HepG2 (cell line): ENCODE results near the gene OLFM2. TPM values are rescaled to one million over a fixed set of nuclear protein-coding genes. Genes with fewer than 3 reads are reported as not detected.

Experiments used
- DNMT1 ChIP-seq: sonication (generic); formaldehyde crosslinking; IDR thresholded peaks from 2 replicates; pipeline ENCODE4 v1.5.1; 2020; ENCODE audit warnings: mild to moderate bottlenecking, missing genetic modification reagents
- E2F2 ChIP-seq: sonication (generic); formaldehyde crosslinking; IDR thresholded peaks from 2 replicates; pipeline ENCODE4 v1.4.0; 2020; ENCODE audit warnings: missing genetic modification reagents, borderline replicate concordance
- FOXA1 ChIP-seq, 2 experiments: fragments of 450-650 bp in 1 of 2; sonication (generic) in 1 of 2; formaldehyde crosslinking in 1 of 2; IDR thresholded peaks; 2 replicates each; pipeline versions ENCODE4 v1.4.0 to v1.6.1; 2016 to 2020; ENCODE audit warnings: missing genetic modification reagents in 1 of 2
- FOXA3 ChIP-seq: IDR thresholded peaks from 2 replicates; pipeline ENCODE4 v1.6.1; 2016; ENCODE audit warnings: missing genetic modification reagents, missing compliant biosample characterization
- HDAC6 ChIP-seq: fragments of 200-600 bp; sonication (generic); IDR thresholded peaks from 2 replicates; pipeline ENCODE4 v1.7.0; 2017; ENCODE audit warnings: mild to moderate bottlenecking, antibody characterized with exemption, low read length, low read depth
- MTA3 ChIP-seq: sonication (generic); formaldehyde crosslinking; IDR thresholded peaks from 2 replicates; pipeline ENCODE4 v1.4.0; 2020; ENCODE audit warnings: missing genetic modification reagents
- PBX3 ChIP-seq: sonication (generic); formaldehyde crosslinking; IDR thresholded peaks from 2 replicates; pipeline ENCODE4 v1.8.1; 2023; ENCODE audit warnings: missing genetic modification reagents, inconsistent platforms, borderline replicate concordance
- SIX4 ChIP-seq: sonication (generic); formaldehyde crosslinking; IDR thresholded peaks from 2 replicates; pipeline ENCODE4 v1.4.0; 2020; ENCODE audit warnings: missing genetic modification reagents
- TBX3 ChIP-seq: fragments of 450-650 bp; IDR thresholded peaks from 2 replicates; pipeline ENCODE4 v1.6.1; 2017; ENCODE audit warnings: antibody characterized with exemption, mild to moderate bottlenecking, inconsistent platforms, borderline replicate concordance
- ZEB1 ChIP-seq: IDR thresholded peaks from 2 replicates; pipeline ENCODE4 v1.6.1; 2012; ENCODE audit warnings: mild to moderate bottlenecking, low read depth, inconsistent platforms; ENCODE audit not compliant: insufficient replicate concordance
- ZFP82 ChIP-seq: sonication (generic); formaldehyde crosslinking; IDR thresholded peaks from 2 replicates; pipeline ENCODE4 v1.5.1; 2020; ENCODE audit warnings: mild to moderate bottlenecking, missing genetic modification reagents, borderline replicate concordance
- ZNF382 ChIP-seq: sonication (generic); formaldehyde crosslinking; IDR thresholded peaks from 2 replicates; pipeline ENCODE4 v1.5.0; 2020; ENCODE audit warnings: missing genetic modification reagents, mild to moderate bottlenecking, borderline replicate concordance
- ZNF614 ChIP-seq: IDR thresholded peaks from 2 replicates; pipeline ENCODE4 v1.6.1; 2018; ENCODE audit warnings: missing biosample characterization, missing genetic modification reagents, inconsistent platforms, borderline replicate concordance
- ZNF678 ChIP-seq: sonication (generic); formaldehyde crosslinking; IDR thresholded peaks from 2 replicates; pipeline ENCODE4 v1.4.0; 2020; ENCODE audit warnings: mild to moderate bottlenecking, missing genetic modification reagents
- ZNF747 ChIP-seq: sonication (generic); formaldehyde crosslinking; IDR thresholded peaks from 2 replicates; pipeline ENCODE4 v1.8.1; 2023; ENCODE audit warnings: missing genetic modification reagents, mild to moderate bottlenecking, borderline replicate concordance
- polyA plus RNA-seq, 8 experiments: library from polyadenylated mRNA; depleted of rRNA in 3 of 8; stranded (reverse) in 7 of 8; unstranded in 1 of 8; fragments of >200 nt; fragmentation: Illumina TruSeq in 4 of 8; extraction: Trizol in 4 of 8; gene quantifications; 2 replicates each; pipeline versions ENCODE4 v1.2.1 to v1.2.3, GENCODE V29; 2011 to 2016; ENCODE audit warnings: low read depth in 4 of 8, missing spikeins in 1 of 8, mixed read lengths in 1 of 8; ENCODE audit not compliant: insufficient read depth in 1 of 8
- total RNA-seq, 5 experiments: library from RNA; depleted of rRNA; stranded (reverse); fragments of >200 nt; fragmentation: Illumina TruSeq; extraction: Trizol; gene quantifications; 2 replicates each; pipeline ENCODE4 v1.2.3, GENCODE V29; 2016; ENCODE audit warnings: low read depth in 1 of 5
- TF ChIP-seq, protein P1 (sequence below): IDR thresholded peaks from 2 replicates; pipeline ENCODE4 v1.6.1; 2016; ENCODE audit warnings: low read depth, control low read depth
- TF ChIP-seq, protein P2 (sequence below): sonication (generic); formaldehyde crosslinking; IDR thresholded peaks from 2 replicates; pipeline ENCODE4 v1.5.1; 2020; ENCODE audit warnings: mild to moderate bottlenecking, missing genetic modification reagents, borderline replicate concordance
- TF ChIP-seq, protein P3 (sequence below): sonication (generic); formaldehyde crosslinking; IDR thresholded peaks from 2 replicates; pipeline ENCODE4 v1.5.0; 2020; ENCODE audit warnings: missing genetic modification reagents
- TF ChIP-seq, protein P4 (sequence below): sonication (generic); formaldehyde crosslinking; IDR thresholded peaks from 2 replicates; pipeline ENCODE4 v1.4.0; 2020; ENCODE audit warnings: missing genetic modification reagents

The OLFM2 gene
- total and polyA plus RNA-seq, 2 of the 13 experiments (the other 11 are each of a cell fraction or from before 2014, with no cell fraction given), result 0.20 to 0.51 TPM

DNA sequence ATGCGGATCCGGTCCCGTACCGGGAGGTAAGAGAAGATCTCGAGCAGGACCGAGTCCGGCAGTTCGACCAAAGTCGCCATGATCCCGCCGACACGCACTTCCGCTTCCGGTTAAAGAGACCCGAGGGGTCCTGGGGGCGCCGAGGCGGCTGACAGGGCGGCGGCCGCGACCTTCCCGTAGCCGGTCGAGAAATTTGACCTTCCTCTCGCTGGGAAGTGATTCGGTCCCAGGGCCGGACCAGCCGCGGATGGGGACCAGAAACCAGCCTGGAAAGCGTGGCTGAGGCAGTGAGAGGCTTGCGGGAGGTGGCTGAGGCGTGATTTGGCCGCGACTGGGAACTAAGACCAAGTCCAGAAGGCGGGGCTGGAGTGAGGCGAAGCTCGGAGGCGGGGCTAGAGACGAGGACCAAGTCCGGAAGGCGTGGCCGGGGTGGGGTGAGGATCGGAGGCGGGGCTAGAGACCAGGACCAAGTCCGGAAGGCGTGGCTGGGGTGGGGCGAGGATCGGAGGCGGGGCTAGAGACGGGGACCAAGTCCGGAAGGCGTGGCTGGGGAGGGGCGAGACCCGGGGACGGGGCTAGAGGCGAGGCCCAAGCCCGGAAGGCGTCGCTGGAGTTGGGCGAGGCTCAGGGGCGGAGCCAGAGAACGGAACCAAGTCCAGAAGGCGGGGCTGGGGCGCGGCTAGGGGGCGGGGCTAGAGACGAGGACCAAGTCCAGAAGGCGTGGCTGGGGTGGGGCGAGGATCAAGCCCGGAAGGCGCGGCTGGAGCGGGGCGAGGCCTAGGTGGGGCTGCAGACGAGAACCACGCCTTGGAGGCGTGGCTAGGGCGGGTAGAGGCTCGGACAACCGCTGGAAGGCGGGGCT lies 117.3 kb downstream of the OLFM2 start, which contains the start of gene FBXL12 (continued):
- TF ChIP-seq, protein P1, sequence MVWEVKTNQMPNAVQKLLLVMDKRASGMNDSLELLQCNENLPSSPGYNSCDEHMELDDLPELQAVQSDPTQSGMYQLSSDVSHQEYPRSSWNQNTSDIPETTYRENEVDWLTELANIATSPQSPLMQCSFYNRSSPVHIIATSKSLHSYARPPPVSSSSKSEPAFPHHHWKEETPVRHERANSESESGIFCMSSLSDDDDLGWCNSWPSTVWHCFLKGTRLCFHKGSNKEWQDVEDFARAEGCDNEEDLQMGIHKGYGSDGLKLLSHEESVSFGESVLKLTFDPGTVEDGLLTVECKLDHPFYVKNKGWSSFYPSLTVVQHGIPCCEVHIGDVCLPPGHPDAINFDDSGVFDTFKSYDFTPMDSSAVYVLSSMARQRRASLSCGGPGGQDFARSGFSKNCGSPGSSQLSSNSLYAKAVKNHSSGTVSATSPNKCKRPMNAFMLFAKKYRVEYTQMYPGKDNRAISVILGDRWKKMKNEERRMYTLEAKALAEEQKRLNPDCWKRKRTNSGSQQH (CRISPR knock-in tag), result no peak; the same call in 1 of the 2 replicates
- TF ChIP-seq, protein P2, sequence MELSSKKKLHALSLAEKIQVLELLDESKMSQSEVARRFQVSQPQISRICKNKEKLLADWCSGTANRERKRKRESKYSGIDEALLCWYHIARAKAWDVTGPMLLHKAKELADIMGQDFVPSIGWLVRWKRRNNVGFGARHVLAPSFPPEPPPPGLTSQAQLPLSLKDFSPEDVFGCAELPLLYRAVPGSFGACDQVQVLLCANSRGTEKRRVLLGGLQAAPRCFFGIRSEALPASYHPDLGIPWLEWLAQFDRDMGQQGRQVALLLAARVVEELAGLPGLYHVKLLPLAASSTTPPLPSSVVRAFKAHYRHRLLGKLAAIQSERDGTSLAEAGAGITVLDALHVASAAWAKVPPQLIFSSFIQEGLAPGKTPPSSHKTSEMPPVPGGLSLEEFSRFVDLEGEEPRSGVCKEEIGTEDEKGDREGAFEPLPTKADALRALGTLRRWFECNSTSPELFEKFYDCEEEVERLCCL, result no peak
- TF ChIP-seq PBX3 (CRISPR knock-in tag) (no peak), MTA3 (no peak), HDAC6 (no peak), ZNF614 (CRISPR knock-in tag) (0 out of 2 replicates have a peak, but pooled peaks have one; percentile 23), ZNF747 (CRISPR knock-in tag) (peak; percentile 66; the same call in 1 of the 2 replicates), ZNF678 (no peak), ZEB1 (peak; percentile 51), SIX4 (CRISPR knock-in tag) (no peak; the same call in 1 of the 2 replicates), ZFP82 (no peak), FOXA1 (IDR thresholded peaks at IDR 0.05) (no peak), FOXA1 (CRISPR knock-in tag; IDR thresholded peaks at IDR 0.05) (0 out of 2 replicates have a peak, but pooled peaks have one; percentile 4), TBX3 (no peak), E2F2 (CRISPR knock-in tag) (no peak), ZNF382 (no peak), FOXA3 (CRISPR knock-in tag) (no peak; the same call in 1 of the 2 replicates), DNMT1 (CRISPR knock-in tag) (no peak; the same call in 1 of the 2 replicates)
- TF ChIP-seq, protein P3, sequence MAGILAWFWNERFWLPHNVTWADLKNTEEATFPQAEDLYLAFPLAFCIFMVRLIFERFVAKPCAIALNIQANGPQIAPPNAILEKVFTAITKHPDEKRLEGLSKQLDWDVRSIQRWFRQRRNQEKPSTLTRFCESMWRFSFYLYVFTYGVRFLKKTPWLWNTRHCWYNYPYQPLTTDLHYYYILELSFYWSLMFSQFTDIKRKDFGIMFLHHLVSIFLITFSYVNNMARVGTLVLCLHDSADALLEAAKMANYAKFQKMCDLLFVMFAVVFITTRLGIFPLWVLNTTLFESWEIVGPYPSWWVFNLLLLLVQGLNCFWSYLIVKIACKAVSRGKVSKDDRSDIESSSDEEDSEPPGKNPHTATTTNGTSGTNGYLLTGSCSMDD (CRISPR knock-in tag), result no peak
- TF ChIP-seq, protein P4, sequence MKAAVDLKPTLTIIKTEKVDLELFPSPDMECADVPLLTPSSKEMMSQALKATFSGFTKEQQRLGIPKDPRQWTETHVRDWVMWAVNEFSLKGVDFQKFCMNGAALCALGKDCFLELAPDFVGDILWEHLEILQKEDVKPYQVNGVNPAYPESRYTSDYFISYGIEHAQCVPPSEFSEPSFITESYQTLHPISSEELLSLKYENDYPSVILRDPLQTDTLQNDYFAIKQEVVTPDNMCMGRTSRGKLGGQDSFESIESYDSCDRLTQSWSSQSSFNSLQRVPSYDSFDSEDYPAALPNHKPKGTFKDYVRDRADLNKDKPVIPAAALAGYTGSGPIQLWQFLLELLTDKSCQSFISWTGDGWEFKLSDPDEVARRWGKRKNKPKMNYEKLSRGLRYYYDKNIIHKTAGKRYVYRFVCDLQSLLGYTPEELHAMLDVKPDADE (CRISPR knock-in tag), result no peak
